ENCODE results near the gene WSCD1.

GRCh38 chr17:6139447-6139832 lies 69.3 kb downstream of the WSCD1 start:
- TF ChIP-seq POLR2A (IDR thresholded peaks at IDR 0.05) (no peak), EP300 (IDR thresholded peaks at IDR 0.05) (no peak)
- TF ChIP-seq, protein P1, sequence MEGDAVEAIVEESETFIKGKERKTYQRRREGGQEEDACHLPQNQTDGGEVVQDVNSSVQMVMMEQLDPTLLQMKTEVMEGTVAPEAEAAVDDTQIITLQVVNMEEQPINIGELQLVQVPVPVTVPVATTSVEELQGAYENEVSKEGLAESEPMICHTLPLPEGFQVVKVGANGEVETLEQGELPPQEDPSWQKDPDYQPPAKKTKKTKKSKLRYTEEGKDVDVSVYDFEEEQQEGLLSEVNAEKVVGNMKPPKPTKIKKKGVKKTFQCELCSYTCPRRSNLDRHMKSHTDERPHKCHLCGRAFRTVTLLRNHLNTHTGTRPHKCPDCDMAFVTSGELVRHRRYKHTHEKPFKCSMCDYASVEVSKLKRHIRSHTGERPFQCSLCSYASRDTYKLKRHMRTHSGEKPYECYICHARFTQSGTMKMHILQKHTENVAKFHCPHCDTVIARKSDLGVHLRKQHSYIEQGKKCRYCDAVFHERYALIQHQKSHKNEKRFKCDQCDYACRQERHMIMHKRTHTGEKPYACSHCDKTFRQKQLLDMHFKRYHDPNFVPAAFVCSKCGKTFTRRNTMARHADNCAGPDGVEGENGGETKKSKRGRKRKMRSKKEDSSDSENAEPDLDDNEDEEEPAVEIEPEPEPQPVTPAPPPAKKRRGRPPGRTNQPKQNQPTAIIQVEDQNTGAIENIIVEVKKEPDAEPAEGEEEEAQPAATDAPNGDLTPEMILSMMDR (IDR thresholded peaks at IDR 0.05), result no peak

Measured in ovary (tissue), 3 donors.